ENCODE data around the gene GSG1.

GRCh38 chr12:13044906-13045299 lies 58.6 kb downstream of the GSG1 start:
- TF ChIP-seq, protein P1, sequence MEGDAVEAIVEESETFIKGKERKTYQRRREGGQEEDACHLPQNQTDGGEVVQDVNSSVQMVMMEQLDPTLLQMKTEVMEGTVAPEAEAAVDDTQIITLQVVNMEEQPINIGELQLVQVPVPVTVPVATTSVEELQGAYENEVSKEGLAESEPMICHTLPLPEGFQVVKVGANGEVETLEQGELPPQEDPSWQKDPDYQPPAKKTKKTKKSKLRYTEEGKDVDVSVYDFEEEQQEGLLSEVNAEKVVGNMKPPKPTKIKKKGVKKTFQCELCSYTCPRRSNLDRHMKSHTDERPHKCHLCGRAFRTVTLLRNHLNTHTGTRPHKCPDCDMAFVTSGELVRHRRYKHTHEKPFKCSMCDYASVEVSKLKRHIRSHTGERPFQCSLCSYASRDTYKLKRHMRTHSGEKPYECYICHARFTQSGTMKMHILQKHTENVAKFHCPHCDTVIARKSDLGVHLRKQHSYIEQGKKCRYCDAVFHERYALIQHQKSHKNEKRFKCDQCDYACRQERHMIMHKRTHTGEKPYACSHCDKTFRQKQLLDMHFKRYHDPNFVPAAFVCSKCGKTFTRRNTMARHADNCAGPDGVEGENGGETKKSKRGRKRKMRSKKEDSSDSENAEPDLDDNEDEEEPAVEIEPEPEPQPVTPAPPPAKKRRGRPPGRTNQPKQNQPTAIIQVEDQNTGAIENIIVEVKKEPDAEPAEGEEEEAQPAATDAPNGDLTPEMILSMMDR (IDR thresholded peaks at IDR 0.05) = no peak
- TF ChIP-seq, protein P2, sequence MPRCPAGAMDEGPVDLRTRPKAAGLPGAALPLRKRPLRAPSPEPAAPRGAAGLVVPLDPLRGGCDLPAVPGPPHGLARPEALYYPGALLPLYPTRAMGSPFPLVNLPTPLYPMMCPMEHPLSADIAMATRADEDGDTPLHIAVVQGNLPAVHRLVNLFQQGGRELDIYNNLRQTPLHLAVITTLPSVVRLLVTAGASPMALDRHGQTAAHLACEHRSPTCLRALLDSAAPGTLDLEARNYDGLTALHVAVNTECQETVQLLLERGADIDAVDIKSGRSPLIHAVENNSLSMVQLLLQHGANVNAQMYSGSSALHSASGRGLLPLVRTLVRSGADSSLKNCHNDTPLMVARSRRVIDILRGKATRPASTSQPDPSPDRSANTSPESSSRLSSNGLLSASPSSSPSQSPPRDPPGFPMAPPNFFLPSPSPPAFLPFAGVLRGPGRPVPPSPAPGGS (IDR thresholded peaks at IDR 0.05) = no peak
